GM19099 (cell line): ENCODE results near the gene EGR2.
A peak's percentile ranks its signal among the peaks of the same experiment; 100 is the strongest.

Source experiments
- POLR2A ChIP-seq: IDR thresholded peaks from 3 replicates; pipeline ENCODE4 v1.6.1; 2011; ENCODE audit warnings: low read depth; ENCODE audit not compliant: insufficient read length; ENCODE audit errors: extremely low read depth

Gene EGR2

GRCh38 chr10:62826273-62826672 is 10.1 kb upstream of the EGR2 start:
- no peak for TF ChIP-seq POLR2A

- no peak for TF ChIP-seq POLR2A
Observed at GRCh38 chr10:62820586-62820985, 4.4 kb upstream of the EGR2 start.

- no peak for TF ChIP-seq POLR2A
Observed at GRCh38 chr10:62819141-62819920, 3.2 kb upstream of the EGR2 start.

- TF ChIP-seq POLR2A, result no peak
Observed at GRCh38 chr10:62818426-62819011, 2.4 kb upstream of the EGR2 start.

- TF ChIP-seq POLR2A, result no peak
Observed at GRCh38 chr10:62817766-62818425, 1.7 kb upstream of the EGR2 start.

GRCh38 chr10:62817121-62817765 is 1.1 kb upstream of the EGR2 start:
- TF ChIP-seq POLR2A, result peak; percentile 32

GRCh38 chr10:62816076-62816330 is 163 bp downstream of the EGR2 start:
- TF ChIP-seq POLR2A, result peak; percentile 66

- no peak for TF ChIP-seq POLR2A
Observed at GRCh38 chr10:62815381-62816075, 638 bp downstream of the EGR2 start.

- no peak for TF ChIP-seq POLR2A
Observed at GRCh38 chr10:62814756-62815380, 1.3 kb downstream of the EGR2 start.

- no peak for TF ChIP-seq POLR2A
Observed at GRCh38 chr10:62813981-62814380, 2.2 kb downstream of the EGR2 start.

GRCh38 chr10:62813453-62813852 is 2.7 kb downstream of the EGR2 start:
- TF ChIP-seq POLR2A, result no peak

GRCh38 chr10:62812672-62813439 is 3.3 kb downstream of the EGR2 start:
- no peak for TF ChIP-seq POLR2A

GRCh38 chr10:62811159-62811875 is 4.8 kb downstream of the EGR2 start:
- TF ChIP-seq POLR2A, result peak; percentile 52
